ENCODE data around the gene TMED6. TPM values are rescaled to one million over a fixed set of nuclear protein-coding genes. Genes with fewer than 3 reads are reported as not detected.

The TMED6 gene
- total RNA-seq, 1 donor from 2014 or later = 1.3 TPM

DNA sequence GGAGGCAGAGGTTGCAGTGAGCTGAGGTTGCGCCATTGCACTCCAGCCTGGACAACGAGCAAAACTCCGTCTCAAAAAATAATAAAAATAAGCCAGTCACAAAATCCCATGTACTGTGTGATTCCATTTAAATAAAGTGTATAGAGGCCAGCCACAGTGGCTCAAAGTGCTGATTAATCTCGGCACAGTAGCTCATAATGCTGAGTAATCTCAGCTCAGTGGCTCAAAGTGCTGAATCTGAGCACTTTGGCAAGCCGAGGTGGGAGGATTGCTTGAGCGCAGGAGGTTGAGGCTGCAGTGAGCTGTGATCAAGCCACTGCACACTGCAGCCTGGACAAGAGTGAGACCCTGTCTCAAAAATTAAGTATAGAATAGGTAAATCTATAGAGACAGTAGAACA is 4.9 kb downstream of the TMED6 start:
- H3K4me3 Mint-ChIP-seq = no peak overlapping the region
- peaks cover 33% of the 10 kb centered on the region for H3K36me3 Mint-ChIP-seq (ENCODE audit: low read depth)
- intact Hi-C loops (cut with micrococcal nuclease) = no loop called here
- peak overlapping the region; percentile 40 for H3K27ac Mint-ChIP-seq
- DNase-seq (ENCODE audit: low spot score) = no peak
- no peaks in the 10 kb centered on the region for H3K27me3 Mint-ChIP-seq (ENCODE audit: insufficient read depth)
- peaks cover 7% of the 10 kb centered on the region for H3K4me1 Mint-ChIP-seq (ENCODE audit: low read depth)
- no peaks in the 10 kb centered on the region for H3K9me3 Mint-ChIP-seq

DNA sequence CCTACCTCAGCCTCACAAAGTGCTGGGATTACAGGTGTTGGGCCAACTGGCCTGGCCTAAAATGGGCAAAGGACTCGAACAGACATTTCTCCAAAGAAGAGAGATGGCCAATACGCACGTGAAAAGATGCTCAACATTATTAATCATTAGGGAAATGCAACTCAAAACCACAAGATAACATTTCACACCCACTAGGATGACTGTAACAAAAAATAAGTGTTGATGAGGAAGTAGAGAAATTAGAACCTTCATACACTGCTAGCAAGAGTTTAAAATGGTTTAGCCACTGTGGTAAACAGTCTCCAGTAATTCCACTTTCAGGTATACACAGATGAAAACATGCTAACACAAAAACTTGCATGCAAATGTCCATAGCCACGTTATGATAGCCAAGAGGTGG is 5.7 kb downstream of the TMED6 start:
- Mint-ChIP-seq H3K4me1 (ENCODE audit: low read depth) (peaks cover 15% of the 10 kb centered on the region), H3K27ac (no peak overlapping the region), H3K9me3 (no peaks in the 10 kb centered on the region), H3K36me3 (ENCODE audit: low read depth) (peaks cover 38% of the 10 kb centered on the region), H3K4me3 (no peak overlapping the region), H3K27me3 (ENCODE audit: insufficient read depth) (no peaks in the 10 kb centered on the region)
- intact Hi-C loops (cut with micrococcal nuclease) = no loop called here
- no peak for DNase-seq (ENCODE audit: low spot score)

DNA sequence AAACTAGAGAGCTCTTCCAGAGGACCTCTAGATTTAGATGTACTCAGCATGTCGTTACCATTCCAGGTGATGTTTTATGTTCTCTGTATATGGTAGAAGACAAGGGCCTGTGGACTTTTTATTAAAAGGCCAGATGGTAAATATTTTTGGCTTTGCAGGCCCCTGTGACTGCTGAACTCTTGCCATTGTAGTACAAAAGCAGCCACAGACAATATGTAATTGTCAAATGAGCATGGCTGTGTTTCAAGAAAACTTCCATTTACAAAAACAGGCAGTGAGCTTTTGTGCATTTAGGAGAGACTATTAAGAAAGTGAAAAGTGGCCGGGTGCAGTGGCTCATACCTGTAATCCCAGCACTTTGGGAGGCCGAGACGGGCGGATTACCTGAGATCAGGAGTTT is 7.4 kb downstream of the TMED6 start:
- intact Hi-C loops (cut with micrococcal nuclease) = no loop called here
- Mint-ChIP-seq H3K27ac (no peak overlapping the region), H3K4me1 (ENCODE audit: low read depth) (peaks cover 21% of the 10 kb centered on the region), H3K27me3 (ENCODE audit: insufficient read depth) (no peaks in the 10 kb centered on the region), H3K36me3 (ENCODE audit: low read depth) (peaks cover 46% of the 10 kb centered on the region), H3K4me3 (no peak overlapping the region), H3K9me3 (no peaks in the 10 kb centered on the region)
- no peak for DNase-seq (ENCODE audit: low spot score)

DNA sequence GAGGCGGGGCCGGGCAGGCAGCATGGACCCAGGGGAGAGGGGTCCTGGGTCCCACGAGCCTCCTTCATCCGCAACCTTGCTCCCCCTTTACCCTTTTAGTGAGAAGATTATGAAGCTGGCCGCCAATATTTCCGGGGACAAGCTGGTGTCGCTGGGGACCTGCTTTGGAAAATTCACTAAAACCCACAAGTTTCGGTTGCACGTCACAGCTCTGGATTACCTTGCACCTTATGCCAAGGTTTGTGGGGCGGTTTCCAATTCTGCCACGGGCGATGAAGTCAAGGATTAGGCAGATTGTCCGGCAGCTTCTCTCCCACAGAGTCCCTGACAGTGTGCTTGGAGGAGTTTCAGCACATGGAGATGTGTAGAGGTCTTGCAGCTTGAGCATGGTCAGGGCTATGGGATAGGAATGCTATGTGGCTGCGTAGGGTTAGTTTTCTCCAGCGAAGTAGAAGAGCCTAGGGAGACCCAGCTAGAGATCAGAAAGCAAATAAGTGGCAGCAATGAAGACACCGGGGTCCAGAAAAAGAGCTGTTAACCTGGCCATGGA is 11.4 kb downstream of the TMED6 start:
- Mint-ChIP-seq H3K9me3 (no peaks in the 10 kb centered on the region), H3K4me1 (ENCODE audit: low read depth) (peaks cover 43% of the 10 kb centered on the region), H3K36me3 (ENCODE audit: low read depth) (peaks cover 48% of the 10 kb centered on the region), H3K4me3 (peak overlapping the region; percentile 99), H3K27me3 (ENCODE audit: insufficient read depth) (no peaks in the 10 kb centered on the region), H3K27ac (peak overlapping the region; percentile 99)
- intact Hi-C loops (cut with micrococcal nuclease) = no loop called here
- DNase-seq (ENCODE audit: low spot score) = peak; percentile 12

DNA sequence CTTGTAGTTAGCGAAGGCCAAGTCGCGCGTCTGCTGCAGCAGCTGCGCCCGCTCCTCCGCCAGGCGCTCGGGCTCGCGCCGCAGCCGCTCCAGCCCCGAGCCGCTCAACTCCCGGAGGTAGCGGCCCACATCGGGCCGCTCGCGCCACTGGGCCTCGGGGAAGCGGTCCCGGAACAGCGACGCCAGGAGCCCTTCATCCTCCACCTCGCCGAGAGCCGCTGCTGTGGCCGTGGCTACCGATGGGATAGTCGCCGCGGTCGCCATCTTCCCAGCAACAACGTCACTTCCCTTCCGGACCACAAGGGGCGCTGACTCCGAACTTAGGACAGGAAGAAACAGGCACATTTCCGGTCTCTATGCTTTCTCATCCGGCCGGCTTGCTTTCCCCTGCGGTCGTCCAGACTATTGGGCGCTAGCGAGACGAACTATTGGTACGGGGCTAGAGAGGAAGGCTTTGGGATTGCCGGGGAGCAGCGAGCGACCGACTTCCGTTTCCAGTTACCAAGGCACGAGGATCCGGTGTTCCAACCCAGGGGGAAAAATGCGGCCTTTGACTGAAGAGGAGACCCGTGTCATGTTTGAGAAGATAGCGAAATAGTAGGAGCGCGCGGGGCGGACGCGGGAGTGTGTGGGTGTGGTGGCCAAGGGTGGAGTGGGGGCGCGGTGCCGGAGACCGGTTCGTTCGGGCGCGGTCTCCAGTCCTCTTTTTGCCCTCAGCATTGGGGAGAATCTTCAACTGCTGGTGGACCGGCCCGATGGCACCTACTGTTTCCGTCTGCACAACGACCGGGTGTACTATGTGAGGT is 12.1 kb downstream of the TMED6 start, which contains the start of the genes COG8 and NIP7:
Gene COG8, minus strand, starts transcription at position 276 of the 806 bp plus-strand sequence. Its CDS starts 12 bp downstream, at position 264.
Gene NIP7, plus strand, starts transcription at position 484 of the 806 bp plus-strand sequence. Its CDS starts 58 bp downstream, at position 542.
- intact Hi-C loops (cut with micrococcal nuclease) = loop anchor here (1.0 to 10.0 kb wide), 10 partner anchors 9 to 1621 kb away; partner anchors contain the start of genes CHTF8, COG4, GFOD2 and NFAT5
- peak within 1 kb of the TSS; percentile 99 for H3K4me3 Mint-ChIP-seq
- peak; percentile 91 for DNase-seq (ENCODE audit: low spot score)
- H3K36me3 Mint-ChIP-seq (ENCODE audit: low read depth) = peaks cover 50% of the 10 kb centered on the region
- no peaks in the 10 kb centered on the region for H3K27me3 Mint-ChIP-seq (ENCODE audit: insufficient read depth)
- H3K4me1 Mint-ChIP-seq (ENCODE audit: low read depth) = peaks cover 43% of the 10 kb centered on the region
- H3K9me3 Mint-ChIP-seq = no peaks in the 10 kb centered on the region
- peak within 1 kb of the TSS; percentile 99 for H3K27ac Mint-ChIP-seq

DNA sequence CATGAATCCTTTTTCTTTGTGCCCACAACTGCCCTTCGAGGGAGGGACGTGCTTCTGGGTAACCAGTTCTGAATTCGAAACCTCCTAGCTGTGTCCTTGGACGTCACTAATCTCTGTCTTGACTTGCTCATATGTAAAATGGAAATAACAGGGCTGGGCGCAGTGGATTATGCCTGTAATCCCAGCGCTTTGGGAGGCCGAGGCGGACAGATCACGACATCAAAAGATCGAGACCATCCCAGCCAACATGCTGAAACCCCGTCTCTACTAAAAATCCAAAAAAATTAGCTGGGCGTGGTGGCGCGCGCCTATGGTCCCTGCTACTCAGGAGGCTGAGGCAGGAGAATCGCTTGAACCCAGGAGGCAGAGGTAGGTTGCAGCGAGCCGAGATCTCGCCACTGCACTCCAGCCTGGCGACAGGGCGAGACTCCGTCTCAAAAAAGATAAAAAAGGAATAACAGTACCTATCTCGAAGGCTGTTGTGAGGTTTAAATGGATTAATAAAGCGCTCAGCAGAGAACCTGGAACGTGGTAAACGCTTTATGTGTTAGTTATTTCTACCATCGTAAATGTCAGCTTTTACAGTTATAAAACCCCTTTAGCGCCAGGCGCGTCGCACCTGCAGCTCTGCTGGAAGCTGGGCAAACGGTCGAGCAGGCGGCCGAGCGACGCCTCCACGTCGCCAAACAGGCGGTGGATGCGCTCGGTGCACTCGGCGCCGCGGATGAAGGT is 12.9 kb downstream of the TMED6 start:
- DNase-seq (ENCODE audit: low spot score) = no peak
- Mint-ChIP-seq H3K27ac (peak overlapping the region; percentile 86), H3K9me3 (no peaks in the 10 kb centered on the region), H3K36me3 (ENCODE audit: low read depth) (peaks cover 58% of the 10 kb centered on the region), H3K27me3 (ENCODE audit: insufficient read depth) (no peaks in the 10 kb centered on the region), H3K4me3 (peak overlapping the region; percentile 99), H3K4me1 (ENCODE audit: low read depth) (peaks cover 43% of the 10 kb centered on the region)
- intact Hi-C loops (cut with micrococcal nuclease) = loop anchor here (1.0 to 10.0 kb wide), 10 partner anchors 8 to 1620 kb away; partner anchors contain the start of genes CHTF8, COG4, GFOD2 and NFAT5

DNA sequence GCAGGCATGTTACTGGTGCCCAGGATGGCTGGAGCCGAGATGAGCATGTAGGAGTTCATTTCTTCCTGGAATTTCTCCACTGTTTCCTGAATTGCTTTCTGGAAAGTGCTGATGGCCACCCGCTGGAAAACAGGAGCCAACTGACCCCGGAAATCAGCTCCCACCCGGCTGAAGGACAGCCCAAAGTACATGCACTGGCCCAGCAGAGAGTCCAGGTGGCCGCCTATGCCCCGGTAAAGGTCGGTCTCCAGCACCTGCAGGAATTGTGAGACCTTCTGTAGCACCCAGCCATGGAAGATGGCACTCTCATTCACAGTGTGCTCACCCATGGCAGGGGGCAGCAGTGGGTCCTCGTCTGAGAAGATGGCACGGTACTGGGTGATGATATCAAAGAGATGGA is 16.9 kb downstream of the TMED6 start:
- no peak for DNase-seq (ENCODE audit: low spot score)
- intact Hi-C loops (cut with micrococcal nuclease) = loop anchor here (5.0 to 10.0 kb wide), 2 partner anchors 233 to 1190 kb away; partner anchors contain the start of genes COG4, NFAT5 and SF3B3
- Mint-ChIP-seq H3K4me1 (ENCODE audit: low read depth) (peaks cover 22% of the 10 kb centered on the region), H3K36me3 (ENCODE audit: low read depth) (peaks cover 40% of the 10 kb centered on the region), H3K4me3 (no peak overlapping the region), H3K27ac (no peak overlapping the region), H3K27me3 (ENCODE audit: insufficient read depth) (no peaks in the 10 kb centered on the region), H3K9me3 (no peaks in the 10 kb centered on the region)

DNA sequence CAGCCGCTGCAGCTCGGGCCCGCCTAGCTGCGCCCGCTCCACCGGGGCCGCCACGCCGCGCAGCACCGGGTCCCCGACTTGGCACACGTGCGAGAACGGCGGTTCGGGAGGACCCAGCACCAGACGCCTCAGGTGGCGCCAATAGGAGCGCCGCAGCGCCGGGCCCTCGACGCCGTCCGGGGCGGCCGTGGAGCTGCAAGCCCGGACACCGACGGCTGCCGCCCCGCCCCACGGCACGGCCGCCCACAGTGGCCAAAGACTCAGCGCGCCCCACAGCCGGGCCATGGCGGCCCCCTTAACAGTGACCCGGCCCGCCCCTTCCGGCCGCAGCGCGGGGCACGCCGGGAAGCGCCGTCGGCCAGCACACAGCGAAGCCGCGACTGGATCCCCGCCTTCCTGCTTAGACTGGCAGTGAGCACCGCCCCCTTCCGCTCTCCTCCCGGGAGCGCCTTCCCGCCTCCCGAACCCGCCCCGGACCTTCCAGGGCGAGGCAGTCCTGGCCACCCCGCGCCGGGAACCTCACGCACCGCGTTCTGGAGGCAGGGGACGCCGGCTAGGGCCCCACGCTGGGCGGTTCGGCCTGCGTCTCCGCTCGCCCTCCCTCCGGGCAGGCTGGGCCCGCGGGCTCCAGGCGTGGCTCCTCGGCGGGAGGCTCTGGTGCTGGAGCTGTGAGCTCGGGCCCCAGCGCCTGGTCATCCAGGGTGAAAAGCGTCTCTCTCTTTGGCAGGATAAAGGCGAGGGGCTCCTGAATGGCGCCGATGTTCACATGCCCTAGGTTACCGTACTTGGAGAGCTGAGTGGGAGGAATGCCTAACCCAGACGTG is 21.1 kb downstream of the TMED6 start, which contains the start of gene PDF:
Gene PDF, minus strand, starts transcription at position 303 of the 824 bp plus-strand sequence. Its CDS starts 18 bp downstream, at position 285.
- peak; percentile 86 for DNase-seq (ENCODE audit: low spot score)
- Mint-ChIP-seq H3K4me1 (ENCODE audit: low read depth) (peaks cover 36% of the 10 kb centered on the region), H3K27me3 (ENCODE audit: insufficient read depth) (no peaks in the 10 kb centered on the region), H3K36me3 (ENCODE audit: low read depth) (peaks cover 39% of the 10 kb centered on the region), H3K9me3 (no peaks in the 10 kb centered on the region), H3K4me3 (peak within 1 kb of the TSS; percentile 84), H3K27ac (peak within 1 kb of the TSS; percentile 63)
- intact Hi-C loops (cut with micrococcal nuclease) = loop anchor here (1.0 to 10.0 kb wide), 5 partner anchors 9 to 1194 kb away; partner anchors contain the start of genes COG4, COG8, CYB5B and NIP7

DNA sequence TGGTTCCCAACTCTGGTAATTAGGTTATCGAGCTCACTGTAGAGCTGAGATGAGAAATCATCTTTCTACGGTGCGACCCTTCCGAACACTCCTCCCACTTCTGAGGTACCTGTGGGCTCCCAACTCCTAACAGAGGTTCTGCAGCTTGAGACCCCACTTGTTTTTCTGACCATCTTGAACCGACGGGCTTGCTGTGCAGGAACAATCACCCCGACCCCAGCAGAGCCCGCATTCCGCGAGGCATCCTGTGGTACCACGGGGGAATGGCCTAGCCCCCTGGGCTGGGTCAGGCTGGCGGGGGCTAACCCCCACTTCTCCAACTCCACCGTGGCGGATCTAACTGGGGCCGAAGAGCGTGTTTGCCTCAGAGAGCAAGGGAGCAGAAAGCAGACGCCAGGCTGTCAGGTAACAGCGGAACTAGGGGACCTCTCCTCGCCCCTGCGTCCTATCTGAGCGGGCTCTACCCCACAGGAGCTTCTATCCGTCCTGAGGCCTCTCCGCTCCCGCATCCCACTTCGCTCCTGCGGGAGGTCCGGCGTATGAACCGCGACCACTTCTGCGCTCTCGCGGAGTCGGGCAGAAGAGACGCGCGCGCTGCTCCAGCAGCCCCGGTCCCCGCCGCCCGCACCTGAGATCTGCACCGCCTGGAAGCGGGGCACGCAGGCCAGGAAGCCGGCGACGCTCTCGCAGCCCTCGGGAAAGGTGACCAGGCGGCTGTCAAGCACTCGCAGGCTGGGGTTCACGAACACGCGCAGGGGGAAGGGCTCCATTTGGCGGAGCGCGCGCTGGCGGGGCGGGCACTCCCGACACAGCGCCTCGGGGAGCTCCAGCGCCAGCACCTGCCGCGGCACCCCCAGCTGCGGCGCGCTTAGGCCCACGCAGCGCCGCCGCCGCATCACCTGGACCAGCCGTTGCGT is 22.0 kb downstream of the TMED6 start:
- H3K36me3 Mint-ChIP-seq (ENCODE audit: low read depth) = peaks cover 39% of the 10 kb centered on the region
- DNase-seq (ENCODE audit: low spot score) = no peak
- H3K27me3 Mint-ChIP-seq (ENCODE audit: insufficient read depth) = no peaks in the 10 kb centered on the region
- no peaks in the 10 kb centered on the region for H3K9me3 Mint-ChIP-seq
- peak overlapping the region; percentile 84 for H3K4me3 Mint-ChIP-seq
- peak overlapping the region; percentile 40 for H3K27ac Mint-ChIP-seq
- H3K4me1 Mint-ChIP-seq (ENCODE audit: low read depth) = peaks cover 36% of the 10 kb centered on the region
- intact Hi-C loops (cut with micrococcal nuclease) = loop anchor here (1.0 to 10.0 kb wide), 5 partner anchors 10 to 1195 kb away; partner anchors contain the start of genes COG4, COG8, CYB5B and NIP7

DNA sequence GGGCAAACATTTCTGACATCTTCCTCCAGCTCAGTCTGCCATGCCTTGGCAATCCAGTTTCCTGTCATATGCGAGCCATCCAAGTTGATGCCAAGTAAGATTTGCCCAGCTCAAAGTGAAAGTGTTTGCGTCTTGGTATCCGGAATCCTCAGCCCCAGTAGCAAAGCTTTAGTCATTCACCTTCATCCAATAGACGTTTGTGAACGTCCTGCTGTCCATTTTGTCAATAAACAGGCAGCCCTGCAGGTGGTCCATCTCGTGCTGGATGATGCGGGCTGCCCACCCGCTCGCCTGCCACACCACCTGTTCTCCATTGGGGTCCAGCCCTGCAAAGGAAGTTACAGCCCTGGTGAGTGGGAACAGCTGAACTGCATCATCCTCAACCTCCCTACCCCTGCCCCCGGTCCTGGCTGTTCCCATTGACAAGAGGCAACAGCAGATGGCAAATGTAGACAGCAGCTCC is 22.7 kb downstream of the TMED6 start:
- Mint-ChIP-seq H3K27ac (no peak overlapping the region), H3K4me3 (peak overlapping the region; percentile 84), H3K9me3 (no peaks in the 10 kb centered on the region), H3K27me3 (ENCODE audit: insufficient read depth) (no peaks in the 10 kb centered on the region), H3K4me1 (ENCODE audit: low read depth) (peaks cover 36% of the 10 kb centered on the region), H3K36me3 (ENCODE audit: low read depth) (peaks cover 33% of the 10 kb centered on the region)
- intact Hi-C loops (cut with micrococcal nuclease) = no loop called here
- no peak for DNase-seq (ENCODE audit: low spot score)

Measured in activated T-helper 1 cell treated with anti-CD3 and anti-CD28 coated beads, Interleukin-12 subunit alpha, Interleukin-12 subunit beta, Interleukin-2, Interleukin-4 antibody, amounts not matched to agents 30 ng/mL and 10 ng/mL and 1 ng/mL, durations not matched to agents 14 hours and 24 hours and 36 hours (primary cell).